Measurements from ENCODE around the gene NEGR1.

GRCh38 chr1:71861022-71861421, 421.3 kb downstream of the NEGR1 start:
- TF ChIP-seq NFYB (CRISPR knock-in tag; conservative IDR thresholded peaks at IDR 0.05; ENCODE audit: low read depth) (no peak), CTCF (IDR thresholded peaks at IDR 0.05) (no peak), CREB1 (CRISPR knock-in tag; IDR thresholded peaks at IDR 0.05) (no peak), ETV6 (CRISPR knock-in tag; IDR thresholded peaks at IDR 0.05) (no peak), MAX (CRISPR knock-in tag; IDR thresholded peaks at IDR 0.05) (no peak), E2F1 (CRISPR knock-in tag; IDR thresholded peaks at IDR 0.05) (no peak), ZNF121 (CRISPR knock-in tag; IDR thresholded peaks at IDR 0.05) (no peak), SP1 (CRISPR knock-in tag; conservative IDR thresholded peaks at IDR 0.05) (no peak), TEAD4 (CRISPR knock-in tag; IDR thresholded peaks at IDR 0.05) (no peak), STAT6 (CRISPR knock-in tag; conservative IDR thresholded peaks at IDR 0.05; ENCODE audit: low read depth) (no peak), EMX1 (CRISPR knock-in tag; IDR thresholded peaks at IDR 0.05) (no peak), PRDM15 (CRISPR knock-in tag; IDR thresholded peaks at IDR 0.05) (no peak), ATF2 (CRISPR knock-in tag; IDR thresholded peaks at IDR 0.05; ENCODE audit: borderline replicate concordance, low read depth) (no peak), NFE2L1 (CRISPR knock-in tag; IDR thresholded peaks at IDR 0.05) (no peak)
